Breast epithelium (tissue), 4 donors: ENCODE results near the gene ODAD4. TPM values are rescaled to one million over a fixed set of nuclear protein-coding genes. Genes with fewer than 3 reads are reported as not detected.

ENCODE experiments used
- DNase-seq, 2 donors: peaks; one replicate each; pipeline ENCODE4 v3.0.0-alpha.2; 2019; ENCODE audit warnings: low spot score in 2 of 2
- H3K27ac ChIP-seq, 2 donors: fragments of 200-600 bp; sonication (generic) in 1 of 2; one replicate each; pipeline ENCODE4 v1.5.1; 2016 to 2019; ENCODE audit warnings: mild to moderate bottlenecking in 1 of 2
- H3K27me3 ChIP-seq, 2 donors: fragments of 200-600 bp; sonication (generic) in 1 of 2; one replicate each; pipeline versions ENCODE4 v1.5.1 to v1.6.0; 2017 to 2019; ENCODE audit warnings: control low read depth in 1 of 2, mild to moderate bottlenecking in 1 of 2
- H3K36me3 ChIP-seq: fragments of 200-600 bp; one replicate; pipeline ENCODE4 v1.5.1; 2019
- H3K4me1 ChIP-seq, 2 donors: fragments of 200-600 bp; sonication (generic); one replicate each; pipeline ENCODE4 v1.5.1; 2016 to 2019; ENCODE audit warnings: control low read depth in 1 of 2
- H3K4me3 ChIP-seq, 3 donors: fragments of 200-600 bp; sonication (generic); 1 replicate in 2 of 3; 2 replicates in 1 of 3; pipeline ENCODE4 v1.5.1; 2016 to 2019; ENCODE audit warnings: mild to moderate bottlenecking in 3 of 3, moderate library complexity in 2 of 3
- H3K9me3 ChIP-seq, 2 donors: fragments of 200-600 bp; sonication (generic) in 1 of 2; one replicate each; pipeline ENCODE4 v1.5.1; 2016 to 2019; ENCODE audit warnings: control low read depth in 1 of 2
- CTCF ChIP-seq, 3 donors: fragments of 450-650 bp; IDR thresholded peaks; one replicate each; pipeline ENCODE4 v1.5.1; 2016 to 2017; ENCODE audit warnings: antibody characterized with exemption in 3 of 3, mild to moderate bottlenecking in 3 of 3, moderate library complexity in 3 of 3
- POLR2A ChIP-seq: fragments of 450-650 bp; IDR thresholded peaks from one replicate; pipeline ENCODE4 v1.6.1; 2016; ENCODE audit warnings: antibody characterized with exemption, mild to moderate bottlenecking, moderate library complexity
- POLR2AphosphoS5 ChIP-seq, 3 donors: sonication (generic); formaldehyde crosslinking; IDR thresholded peaks; one replicate each; pipeline ENCODE4 v1.6.1; 2017; ENCODE audit warnings: antibody characterized with exemption in 3 of 3
- intact Hi-C: fragments of 100-400 bp; cut with DNase I; formaldehyde crosslinking; loops from one replicate; pipeline ENCODE4 v1.15.1; 2023; ENCODE audit warnings: low total_unique reads
- total RNA-seq, 3 donors: library from RNA; depleted of rRNA; stranded (reverse); fragments of >200 nt; gene quantifications; one replicate each; pipeline ENCODE4 v1.1.0, GENCODE V29; 2016

The ODAD4 gene
- total RNA-seq, 3 donors from 2014 or later: 0.48 to 3.2 (median 1.6) TPM

GRCh38 chr17:41896726-41897125 is 33.7 kb upstream of the ODAD4 start:
- Histone ChIP-seq H3K27me3 (no peaks in the 10 kb centered on the region), H3K9me3 (no peaks in the 10 kb centered on the region), H3K36me3 (no peaks in the 10 kb centered on the region), H3K4me1 (no peaks in the 10 kb centered on the region), H3K4me3 (no peak overlapping the region), H3K27ac (no peak overlapping the region)
- intact Hi-C loops: no loop called here
- no peak for DNase-seq
- TF ChIP-seq POLR2A: no peak
- no peak for TF ChIP-seq POLR2AphosphoS5 (IDR thresholded peaks at IDR 0.05)

GRCh38 chr17:41901646-41902045 is 28.8 kb upstream of the ODAD4 start:
- Histone ChIP-seq H3K36me3 (peaks cover 4% of the 10 kb centered on the region), H3K4me3 (no peak overlapping the region)
- intact Hi-C loops: no loop called here

GRCh38 chr17:41904242-41904841 is 26.1 kb upstream of the ODAD4 start:
- no peak for DNase-seq
- intact Hi-C loops: no loop called here
- H3K4me1 ChIP-seq: no peaks in the 10 kb centered on the region
- H3K9me3 ChIP-seq: no peaks in the 10 kb centered on the region
- no peaks in the 10 kb centered on the region for H3K27me3 ChIP-seq
- peaks cover 4% of the 10 kb centered on the region for H3K36me3 ChIP-seq
- TF ChIP-seq CTCF (IDR thresholded peaks at IDR 0.05) (no peak), POLR2A (no peak), POLR2AphosphoS5 (IDR thresholded peaks at IDR 0.05) (no peak)
- no peak overlapping the region for H3K4me3 ChIP-seq
- no peak overlapping the region for H3K27ac ChIP-seq

More at GRCh38 chr17:41901646-41902045, 28.8 kb upstream of the ODAD4 start:
- H3K27ac ChIP-seq: no peak overlapping the region
- no peaks in the 10 kb centered on the region for H3K27me3 ChIP-seq
- no peaks in the 10 kb centered on the region for H3K4me1 ChIP-seq
- no peak for DNase-seq
- TF ChIP-seq CTCF (IDR thresholded peaks at IDR 0.05) (no peak), POLR2AphosphoS5 (IDR thresholded peaks at IDR 0.05) (no peak), POLR2A (no peak)
- no peaks in the 10 kb centered on the region for H3K9me3 ChIP-seq

- Histone ChIP-seq H3K4me3 (no peak overlapping the region), H3K36me3 (peaks cover 4% of the 10 kb centered on the region), H3K27ac (no peak overlapping the region), H3K27me3 (no peaks in the 10 kb centered on the region), H3K9me3 (no peaks in the 10 kb centered on the region), H3K4me1 (no peaks in the 10 kb centered on the region)
- DNase-seq: no peak
- intact Hi-C loops: no loop called here
- TF ChIP-seq CTCF (IDR thresholded peaks at IDR 0.05): no peak
Measured at GRCh38 chr17:41905172-41905571, 25.2 kb upstream of the ODAD4 start.

GRCh38 chr17:41906465-41907184 is 23.8 kb upstream of the ODAD4 start:
- intact Hi-C loops: no loop called here
- no peak for DNase-seq

More at GRCh38 chr17:41906465-41907184, 23.8 kb upstream of the ODAD4 start:
- Histone ChIP-seq H3K27me3 (no peaks in the 10 kb centered on the region), H3K4me3 (no peak overlapping the region), H3K4me1 (no peaks in the 10 kb centered on the region), H3K27ac (no peak overlapping the region), H3K9me3 (no peaks in the 10 kb centered on the region), H3K36me3 (peaks cover 10% of the 10 kb centered on the region)
- TF ChIP-seq POLR2AphosphoS5 (IDR thresholded peaks at IDR 0.05) (no peak), POLR2A (no peak), CTCF (IDR thresholded peaks at IDR 0.05) (no peak)
